ENCODE data around the gene ATP13A2. TPM values are rescaled to one million over a fixed set of nuclear protein-coding genes. Genes with fewer than 3 reads are reported as not detected.

Gene ATP13A2
- polyA plus RNA-seq, 1 of the 3 experiments (the other 2 are of a cell fraction): 29.3 TPM

DNA sequence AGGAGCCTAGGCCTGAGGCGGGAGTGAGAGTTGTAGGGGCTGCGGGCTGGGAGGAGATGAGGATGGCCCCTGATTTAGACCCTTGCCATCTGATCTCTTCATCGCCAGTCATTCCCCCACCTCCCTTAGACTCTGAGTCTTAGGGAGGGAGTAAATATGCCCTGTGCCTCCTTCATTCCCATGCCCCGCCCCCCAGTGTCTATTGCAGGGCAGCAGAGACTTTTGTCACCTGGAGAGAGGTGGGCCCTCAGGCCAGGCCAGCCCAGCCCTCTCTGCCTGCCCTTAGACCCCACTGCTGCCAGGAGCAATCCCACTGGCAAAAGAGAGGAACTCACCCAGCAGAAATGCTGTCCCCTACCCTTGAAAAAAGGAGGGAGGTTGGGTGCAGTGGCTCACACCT is 28.1 kb downstream of the ATP13A2 start (continued):
- TF ChIP-seq, protein P1, sequence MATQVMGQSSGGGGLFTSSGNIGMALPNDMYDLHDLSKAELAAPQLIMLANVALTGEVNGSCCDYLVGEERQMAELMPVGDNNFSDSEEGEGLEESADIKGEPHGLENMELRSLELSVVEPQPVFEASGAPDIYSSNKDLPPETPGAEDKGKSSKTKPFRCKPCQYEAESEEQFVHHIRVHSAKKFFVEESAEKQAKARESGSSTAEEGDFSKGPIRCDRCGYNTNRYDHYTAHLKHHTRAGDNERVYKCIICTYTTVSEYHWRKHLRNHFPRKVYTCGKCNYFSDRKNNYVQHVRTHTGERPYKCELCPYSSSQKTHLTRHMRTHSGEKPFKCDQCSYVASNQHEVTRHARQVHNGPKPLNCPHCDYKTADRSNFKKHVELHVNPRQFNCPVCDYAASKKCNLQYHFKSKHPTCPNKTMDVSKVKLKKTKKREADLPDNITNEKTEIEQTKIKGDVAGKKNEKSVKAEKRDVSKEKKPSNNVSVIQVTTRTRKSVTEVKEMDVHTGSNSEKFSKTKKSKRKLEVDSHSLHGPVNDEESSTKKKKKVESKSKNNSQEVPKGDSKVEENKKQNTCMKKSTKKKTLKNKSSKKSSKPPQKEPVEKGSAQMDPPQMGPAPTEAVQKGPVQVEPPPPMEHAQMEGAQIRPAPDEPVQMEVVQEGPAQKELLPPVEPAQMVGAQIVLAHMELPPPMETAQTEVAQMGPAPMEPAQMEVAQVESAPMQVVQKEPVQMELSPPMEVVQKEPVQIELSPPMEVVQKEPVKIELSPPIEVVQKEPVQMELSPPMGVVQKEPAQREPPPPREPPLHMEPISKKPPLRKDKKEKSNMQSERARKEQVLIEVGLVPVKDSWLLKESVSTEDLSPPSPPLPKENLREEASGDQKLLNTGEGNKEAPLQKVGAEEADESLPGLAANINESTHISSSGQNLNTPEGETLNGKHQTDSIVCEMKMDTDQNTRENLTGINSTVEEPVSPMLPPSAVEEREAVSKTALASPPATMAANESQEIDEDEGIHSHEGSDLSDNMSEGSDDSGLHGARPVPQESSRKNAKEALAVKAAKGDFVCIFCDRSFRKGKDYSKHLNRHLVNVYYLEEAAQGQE (IDR thresholded peaks at IDR 0.05; ENCODE audit: low read depth, low read length): no peak
- no peak for TF ChIP-seq SIN3A (IDR thresholded peaks at IDR 0.05; ENCODE audit: borderline replicate concordance, low read depth, low read length)
- no peak for TF ChIP-seq MXI1 (IDR thresholded peaks at IDR 0.05; ENCODE audit: low read depth, low read length)
- TF ChIP-seq TEAD4 (IDR thresholded peaks at IDR 0.05; ENCODE audit: borderline replicate concordance, insufficient read depth): no peak

DNA sequence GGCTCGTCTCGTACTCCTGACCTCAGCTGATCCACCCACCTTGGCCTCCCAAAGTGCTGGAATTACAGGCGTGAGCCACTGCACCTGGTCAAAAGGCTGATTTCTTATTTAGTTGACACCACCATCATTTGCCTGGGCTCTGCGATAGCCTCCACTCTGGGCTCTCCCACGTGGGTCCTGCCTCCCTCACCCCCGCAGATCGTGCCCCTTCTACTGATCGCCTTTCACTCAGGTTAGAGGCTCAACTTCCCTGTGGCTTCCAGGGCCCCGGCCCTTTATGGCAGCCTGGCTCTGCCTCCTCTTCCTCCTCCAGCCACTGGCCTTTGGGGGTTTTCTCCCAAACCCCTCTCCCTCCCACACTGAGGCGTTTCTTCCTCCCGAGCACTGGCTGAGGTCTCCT is 28.8 kb downstream of the ATP13A2 start:
- H3F3A ChIP-seq (replicated peaks; ENCODE audit: insufficient read depth): peaks cover 19% of the 10 kb centered on the region
- H3K4me1 ChIP-seq (ENCODE audit: control insufficient read depth in 1 of 2, insufficient read depth in 2 of 2, low read depth in 1 of 2, low read length in 1 of 2): peaks cover 26 to 30% of the 10 kb centered on the region in 2 experiments; a peak in 2 of 4 replicates
- TF ChIP-seq NFIC (IDR thresholded peaks at IDR 0.05; ENCODE audit: borderline replicate concordance) (no peak), FOXJ3 (CRISPR knock-in tag; IDR thresholded peaks at IDR 0.05) (no peak), TAF1 (IDR thresholded peaks at IDR 0.05; ENCODE audit: borderline replicate concordance, low read depth, low read length) (no peak), MXI1 (IDR thresholded peaks at IDR 0.05; ENCODE audit: low read depth, low read length) (no peak), ELF1 (IDR thresholded peaks at IDR 0.05) (no peak), MEF2A (IDR thresholded peaks at IDR 0.05; ENCODE audit: borderline replicate concordance, low read depth) (no peak), RXRA (IDR thresholded peaks at IDR 0.05; ENCODE audit: borderline replicate concordance, low read depth) (no peak), TEAD4 (IDR thresholded peaks at IDR 0.05; ENCODE audit: borderline replicate concordance, insufficient read depth) (no peak), EP300 (IDR thresholded peaks at IDR 0.05; ENCODE audit: borderline replicate concordance in 1 of 2, low read depth in 1 of 2, low read length in 1 of 2) (no peak), FOXM1 (IDR thresholded peaks at IDR 0.05; ENCODE audit: low read depth) (no peak)
- TF ChIP-seq, protein P2, sequence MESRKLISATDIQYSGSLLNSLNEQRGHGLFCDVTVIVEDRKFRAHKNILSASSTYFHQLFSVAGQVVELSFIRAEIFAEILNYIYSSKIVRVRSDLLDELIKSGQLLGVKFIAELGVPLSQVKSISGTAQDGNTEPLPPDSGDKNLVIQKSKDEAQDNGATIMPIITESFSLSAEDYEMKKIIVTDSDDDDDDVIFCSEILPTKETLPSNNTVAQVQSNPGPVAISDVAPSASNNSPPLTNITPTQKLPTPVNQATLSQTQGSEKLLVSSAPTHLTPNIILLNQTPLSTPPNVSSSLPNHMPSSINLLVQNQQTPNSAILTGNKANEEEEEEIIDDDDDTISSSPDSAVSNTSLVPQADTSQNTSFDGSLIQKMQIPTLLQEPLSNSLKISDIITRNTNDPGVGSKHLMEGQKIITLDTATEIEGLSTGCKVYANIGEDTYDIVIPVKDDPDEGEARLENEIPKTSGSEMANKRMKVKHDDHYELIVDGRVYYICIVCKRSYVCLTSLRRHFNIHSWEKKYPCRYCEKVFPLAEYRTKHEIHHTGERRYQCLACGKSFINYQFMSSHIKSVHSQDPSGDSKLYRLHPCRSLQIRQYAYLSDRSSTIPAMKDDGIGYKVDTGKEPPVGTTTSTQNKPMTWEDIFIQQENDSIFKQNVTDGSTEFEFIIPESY (IDR thresholded peaks at IDR 0.05; ENCODE audit: borderline replicate concordance, low read depth): no peak
- H3K9ac ChIP-seq: no peak overlapping the region
- H2AFZ ChIP-seq (ENCODE audit: low read depth): no peak overlapping the region
- ChIA-PET CTCF (interaction anchor here (1.4 to 2.2 kb wide), 2 partner anchors 17 to 63 kb away, joined by 3 to 12 read pairs; no protein-coding TSS in a partner anchor), POLR2A (interaction anchor here (0.7 kb wide), 1 partner anchor 22 kb away, joined by 3 read pairs; no protein-coding TSS in a partner anchor)
- WGBS (ENCODE audit: low lambda C conversion rate): 96% methylated on average over 11 of the region's 11 CpGs
- peaks cover 27% of the 10 kb centered on the region for H3K79me2 ChIP-seq (ENCODE audit: insufficient read depth)
- no peak for DNase-seq
- H3K27ac ChIP-seq (ENCODE audit: low read depth in 2 of 2, low read length in 1 of 2): no peak overlapping the region
- H3K4me3 ChIP-seq (ENCODE audit: low read depth in 2 of 2, low read length in 1 of 2): no peak overlapping the region
- no peaks in the 10 kb centered on the region for H3K9me2 ChIP-seq
- no peak overlapping the region for H3K4me2 ChIP-seq
- peaks cover 3 to 5% of the 10 kb centered on the region in 2 experiments for H3K36me3 ChIP-seq (replicated peaks in 1 of 2; ENCODE audit: control insufficient read depth in 1 of 2, insufficient read depth in 2 of 2, low read length in 1 of 2)
- no peaks in the 10 kb centered on the region for H3K9me3 ChIP-seq
- H4K20me1 ChIP-seq (ENCODE audit: insufficient read depth): peaks cover 11% of the 10 kb centered on the region
- no peaks in the 10 kb centered on the region for H3K27me3 ChIP-seq (ENCODE audit: insufficient read depth)
